Measurements from ENCODE around the gene MAGI2.

MAGI2 gene

DNA sequence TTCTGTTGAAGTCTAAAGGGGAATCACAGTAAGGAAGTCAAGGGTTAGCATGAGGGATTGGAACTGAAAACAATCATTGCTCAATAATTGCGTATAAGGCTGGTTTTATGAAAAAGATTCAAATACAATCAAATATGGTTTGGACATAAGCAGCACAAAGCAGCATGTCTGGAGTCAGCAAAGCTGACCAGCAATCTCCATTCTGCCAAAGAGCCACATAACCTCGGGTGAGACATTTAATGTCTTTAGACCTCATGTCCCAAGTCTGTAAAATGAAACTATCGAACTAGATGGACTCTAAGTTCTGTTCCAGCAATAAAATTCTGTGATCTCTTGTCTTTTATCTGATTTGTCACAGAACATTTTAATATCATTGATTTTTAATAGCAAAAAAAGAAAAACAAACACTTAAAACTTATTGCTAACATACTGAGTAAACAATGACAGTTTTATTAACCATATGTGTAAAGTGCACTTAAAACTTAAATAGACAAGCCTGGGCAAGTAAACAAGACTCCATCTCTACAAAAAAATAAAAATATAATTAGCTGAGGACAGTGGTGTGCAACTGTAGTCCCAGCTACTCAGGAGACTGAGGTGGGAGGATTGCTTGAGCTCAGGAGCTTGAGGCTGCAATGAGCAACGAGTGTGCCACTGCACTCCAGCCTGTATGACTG lies 217.0 kb downstream of the MAGI2 start:
- no peaks in the 10 kb centered on the region for H4K20me1 ChIP-seq (ENCODE audit: insufficient read depth, low read length, poor library complexity, severe bottlenecking)
- no peak overlapping the region for H3K4me3 ChIP-seq (ENCODE audit: low read length, poor library complexity, severe bottlenecking)
- no peaks in the 10 kb centered on the region for H3K9me3 ChIP-seq (ENCODE audit: insufficient read depth, low read depth, low read length)
- no peaks in the 10 kb centered on the region for H3F3A ChIP-seq (ENCODE audit: low read depth)
- H3K79me2 ChIP-seq (ENCODE audit: insufficient read depth, low read length), result no peaks in the 10 kb centered on the region
- TF ChIP-seq CTCF (conservative IDR thresholded peaks at IDR 0.05; ENCODE audit: low read length) (no peak), EZH2phosphoT487 (IDR thresholded peaks at IDR 0.05; ENCODE audit: borderline replicate concordance) (no peak)
- H3K9me2 ChIP-seq (replicated peaks; ENCODE audit: low read depth, low read length), result no peaks in the 10 kb centered on the region
- no peaks in the 10 kb centered on the region for H3K4me1 ChIP-seq (ENCODE audit: insufficient read depth, low read length, poor library complexity, severe bottlenecking)
- no peaks in the 10 kb centered on the region for H3K27me3 ChIP-seq (ENCODE audit: insufficient read depth, low read length, poor library complexity, severe bottlenecking)
- no peak overlapping the region for H3K4me2 ChIP-seq (ENCODE audit: low read depth, low read length, poor library complexity, severe bottlenecking)
- H3K36me3 ChIP-seq (ENCODE audit: insufficient read depth, low read length), result no peaks in the 10 kb centered on the region
- no peak overlapping the region for H2AFZ ChIP-seq (ENCODE audit: low read length)
- no peak overlapping the region for H3K9ac ChIP-seq (ENCODE audit: low read depth, low read length, poor library complexity, severe bottlenecking)

DNA sequence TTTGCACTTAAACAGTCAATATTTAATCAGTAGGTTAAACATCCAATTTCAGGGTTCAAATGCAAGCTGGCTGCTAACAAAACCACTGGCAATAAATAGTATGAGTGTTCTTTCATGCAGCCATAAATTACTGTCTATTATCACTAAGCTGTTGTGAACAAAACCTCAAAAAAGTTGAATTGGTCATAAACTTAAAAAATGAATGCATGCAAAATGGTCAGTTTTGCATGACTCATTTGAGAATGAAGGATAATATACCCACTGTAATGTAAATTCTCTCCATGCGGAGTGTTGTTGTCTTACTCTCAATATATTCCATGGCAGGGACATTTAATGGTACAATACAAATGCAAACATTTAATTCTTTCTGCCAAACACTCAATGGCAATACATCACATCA lies 226.4 kb downstream of the MAGI2 start:
- Histone ChIP-seq H3K4me3 (ENCODE audit: low read length, poor library complexity, severe bottlenecking) (no peak overlapping the region), H3K79me2 (ENCODE audit: insufficient read depth, low read length) (no peaks in the 10 kb centered on the region), H3K9ac (ENCODE audit: low read depth, low read length, poor library complexity, severe bottlenecking) (no peak overlapping the region), H3K36me3 (ENCODE audit: insufficient read depth, low read length) (no peaks in the 10 kb centered on the region), H3F3A (ENCODE audit: low read depth) (no peaks in the 10 kb centered on the region), H3K9me2 (replicated peaks; ENCODE audit: low read depth, low read length) (no peaks in the 10 kb centered on the region), H3K4me1 (ENCODE audit: insufficient read depth, low read length, poor library complexity, severe bottlenecking) (no peaks in the 10 kb centered on the region), H4K20me1 (ENCODE audit: insufficient read depth, low read length, poor library complexity, severe bottlenecking) (no peaks in the 10 kb centered on the region), H2AFZ (ENCODE audit: low read length) (no peak overlapping the region), H3K4me2 (ENCODE audit: low read depth, low read length, poor library complexity, severe bottlenecking) (no peak overlapping the region), H3K27me3 (ENCODE audit: insufficient read depth, low read length, poor library complexity, severe bottlenecking) (no peaks in the 10 kb centered on the region), H3K9me3 (ENCODE audit: insufficient read depth, low read depth, low read length) (no peaks in the 10 kb centered on the region)
- no peak for TF ChIP-seq EZH2phosphoT487 (IDR thresholded peaks at IDR 0.05; ENCODE audit: borderline replicate concordance)
- no peak for TF ChIP-seq CTCF (conservative IDR thresholded peaks at IDR 0.05; ENCODE audit: low read length)

- TF ChIP-seq EZH2phosphoT487 (IDR thresholded peaks at IDR 0.05; ENCODE audit: borderline replicate concordance), result no peak
- Histone ChIP-seq H3K27me3 (ENCODE audit: insufficient read depth, low read length, poor library complexity, severe bottlenecking) (no peaks in the 10 kb centered on the region), H3F3A (ENCODE audit: low read depth) (no peaks in the 10 kb centered on the region), H3K4me3 (ENCODE audit: low read length, poor library complexity, severe bottlenecking) (no peak overlapping the region), H3K36me3 (ENCODE audit: insufficient read depth, low read length) (no peaks in the 10 kb centered on the region), H3K9ac (ENCODE audit: low read depth, low read length, poor library complexity, severe bottlenecking) (no peak overlapping the region), H4K20me1 (ENCODE audit: insufficient read depth, low read length, poor library complexity, severe bottlenecking) (no peaks in the 10 kb centered on the region), H3K4me2 (ENCODE audit: low read depth, low read length, poor library complexity, severe bottlenecking) (no peak overlapping the region), H3K9me3 (ENCODE audit: insufficient read depth, low read depth, low read length) (no peaks in the 10 kb centered on the region), H3K4me1 (ENCODE audit: insufficient read depth, low read length, poor library complexity, severe bottlenecking) (no peaks in the 10 kb centered on the region), H2AFZ (ENCODE audit: low read length) (no peak overlapping the region), H3K9me2 (replicated peaks; ENCODE audit: low read depth, low read length) (no peaks in the 10 kb centered on the region), H3K79me2 (ENCODE audit: insufficient read depth, low read length) (no peaks in the 10 kb centered on the region)
Measured at GRCh38 chr7:79221211-79221610, 232.3 kb downstream of the MAGI2 start.

All from Loucy (cell line).